HepG2 (cell line): Measurements from ENCODE around the gene OR14A2. TPM values are rescaled to one million over a fixed set of nuclear protein-coding genes. Genes with fewer than 3 reads are reported as not detected.

Source experiments
- ATAC-seq: fragments of 200-7000 bp; cut with Tn5 transposase; 3 replicates; pipeline ENCODE4 v1.9.1; 2020; ENCODE audit warnings: mild to moderate bottlenecking, moderate library complexity
- BruUV-seq: library from RNA; stranded (reverse); fragments of 400-500 nt; replicated peaks from 2 replicates; lab custom pipeline; 2021; lab: Mats Ljungman, UMichigan
- CTCF ChIA-PET: fragments of 300-600 bp; formaldehyde crosslinking; extraction: SDS; loops from one replicate; lab custom pipeline; 2021; ENCODE audit warnings: low total read pairs, inconsistent platforms, low intra/inter-chr PET ratio; lab: Yijun Ruan, JAX
- POLR2A ChIA-PET: fragments of 350-600 bp; sonication (Branson Sonifier 250); formaldehyde crosslinking; loops from one replicate; lab custom pipeline; 2020; ENCODE audit warnings: antibody characterized with exemption, inconsistent platforms; lab: Yijun Ruan, JAX
- DNase-seq: peaks from one replicate; pipeline ENCODE4 v3.0.0-alpha.2; 2015; ENCODE audit warnings: low spot score
- FAIRE-seq: peaks from 3 replicates; lab custom pipeline; 2011; peaks lifted over from hg19 to GRCh38; lab: Jason Lieb, UNC
- H2AFZ ChIP-seq: one replicate; pipeline ENCODE4 v1.6.1; 2011; ENCODE audit warnings: low read length, inconsistent platforms
- H3K27ac ChIP-seq: fragments of 300-600 bp; 3 replicates; pipeline ENCODE4 v1.8.0; 2011; ENCODE audit warnings: mixed run types, mild to moderate bottlenecking, mixed read lengths, low read length, inconsistent platforms; ENCODE audit not compliant: insufficient read depth; ENCODE audit errors: extremely low read length
- H3K27me3 ChIP-seq, 2 experiments: fragments of 200-600 bp in 1 of 2; 2 replicates in 1 of 2; 3 replicates in 1 of 2; pipeline versions ENCODE4 v1.6.0 to v1.8.0; 2011; ENCODE audit warnings: low read length in 2 of 2, mild to moderate bottlenecking in 2 of 2, moderate library complexity in 2 of 2, inconsistent platforms in 1 of 2; ENCODE audit not compliant: insufficient read depth in 2 of 2, control insufficient read depth in 1 of 2
- H3K36me3 ChIP-seq, 2 experiments: fragments of 200-600 bp in 1 of 2; replicated peaks in 1 of 2; 2 replicates in 1 of 2; 3 replicates in 1 of 2; pipeline versions ENCODE4 v1.5.1 to v1.8.0; 2011; ENCODE audit warnings: low read length in 2 of 2, inconsistent platforms in 1 of 2; ENCODE audit not compliant: insufficient read depth in 2 of 2, control insufficient read depth in 1 of 2
- H3K4me1 ChIP-seq: 2 replicates; pipeline ENCODE4 v1.5.1; 2012; ENCODE audit warnings: low read length, inconsistent platforms; ENCODE audit not compliant: insufficient read depth
- H3K4me2 ChIP-seq: 2 replicates; pipeline ENCODE4 v1.6.0; 2011; ENCODE audit warnings: low read depth, low read length, inconsistent platforms
- H3K4me3 ChIP-seq, 3 experiments: fragments of 200-600 bp in 1 of 3; sonication (generic), shearing (Covaris generic) in 1 of 3; replicated peaks in 1 of 3; 2 replicates each; pipeline ENCODE4 v1.5.1; 2011 to 2016; ENCODE audit warnings: low read length in 3 of 3, inconsistent platforms in 2 of 3, low read depth in 2 of 3, mild to moderate bottlenecking in 2 of 3, control low read depth in 1 of 3, mixed read lengths in 1 of 3; ENCODE audit not compliant: insufficient read depth in 1 of 3
- H3K79me2 ChIP-seq: one replicate; pipeline ENCODE4 v1.6.1; 2011; ENCODE audit warnings: low read length, inconsistent platforms; ENCODE audit not compliant: insufficient read depth
- H3K9ac ChIP-seq: 2 replicates; pipeline ENCODE4 v1.6.0; 2011; ENCODE audit warnings: mild to moderate bottlenecking, low read depth, low read length, inconsistent platforms; ENCODE audit not compliant: insufficient read depth
- H3K9me3 ChIP-seq: 2 replicates; pipeline ENCODE4 v1.5.1; 2012; ENCODE audit warnings: mild to moderate bottlenecking, low read length
- H4K20me1 ChIP-seq: 2 replicates; pipeline ENCODE4 v1.6.0; 2011; ENCODE audit warnings: inconsistent platforms, mild to moderate bottlenecking, low read length, moderate library complexity; ENCODE audit not compliant: insufficient read depth
- BCL6 ChIP-seq: IDR thresholded peaks from 2 replicates; pipeline ENCODE4 v1.6.1; 2016; ENCODE audit warnings: missing genetic modification reagents, missing compliant biosample characterization
- DRAP1 ChIP-seq: IDR thresholded peaks from 2 replicates; pipeline ENCODE4 v1.6.1; 2016; ENCODE audit warnings: missing genetic modification reagents, missing compliant biosample characterization
- FOXC1 ChIP-seq: sonication (generic); formaldehyde crosslinking; IDR thresholded peaks from 2 replicates; pipeline ENCODE4 v1.8.0; 2022; ENCODE audit warnings: mild to moderate bottlenecking, missing genetic modification reagents, borderline replicate concordance
- FOXO4 ChIP-seq: sonication (generic); formaldehyde crosslinking; conservative IDR thresholded peaks from 2 replicates; pipeline ENCODE4 v1.8.1; 2023; ENCODE audit warnings: missing genetic modification reagents
- HNF1A ChIP-seq, 2 experiments: sonication (generic) in 1 of 2; formaldehyde crosslinking in 1 of 2; IDR thresholded peaks; 2 replicates each; pipeline versions ENCODE4 v1.4.0 to v1.6.1; 2016 to 2020; ENCODE audit warnings: borderline replicate concordance in 1 of 2, low read depth in 1 of 2, mild to moderate bottlenecking in 1 of 2, missing genetic modification reagents in 1 of 2
- NBN ChIP-seq: fragments of 450-650 bp; conservative IDR thresholded peaks from 2 replicates; pipeline ENCODE4 v1.6.1; 2017
- NCOR1 ChIP-seq: fragments of 200-600 bp; sonication (generic); IDR thresholded peaks from 2 replicates; pipeline ENCODE4 v1.7.0; 2017; ENCODE audit warnings: antibody characterized with exemption, low read length, borderline replicate concordance
- NR0B2 ChIP-seq: sonication (generic); formaldehyde crosslinking; IDR thresholded peaks from 2 replicates; pipeline ENCODE4 v1.4.0; 2020; ENCODE audit warnings: mild to moderate bottlenecking, missing genetic modification reagents
- PTBP1 ChIP-seq: fragments of 200-400 bp; formaldehyde crosslinking; IDR thresholded peaks from 2 replicates; pipeline ENCODE4 v1.6.1; 2018; ENCODE audit warnings: low read length, low read depth; ENCODE audit not compliant: poor library complexity, severe bottlenecking
- SUZ12 ChIP-seq: fragments of 150-350 bp; IDR thresholded peaks from 2 replicates; pipeline ENCODE4 v1.6.1; 2014; ENCODE audit warnings: low read depth, low read length
- ZNF557 ChIP-seq: sonication (generic); formaldehyde crosslinking; IDR thresholded peaks from 2 replicates; pipeline ENCODE4 v1.4.0; 2020; ENCODE audit warnings: missing genetic modification reagents
- ZNF704 ChIP-seq: sonication (generic); formaldehyde crosslinking; IDR thresholded peaks from 2 replicates; pipeline ENCODE4 v1.8.1; 2023; ENCODE audit warnings: mild to moderate bottlenecking, inconsistent platforms, moderate library complexity, missing genetic modification reagents, borderline replicate concordance
- WGBS: methylation state at CpG from one replicate; pipeline ENCODE4 v1.1.6; 2017; ENCODE audit warnings: low lambda C conversion rate; 5-methylcytosine and 5-hydroxymethylcytosine counted together
- in situ Hi-C: cut with HindIII; loops from 2 replicates; pipeline ENCODE4 v1.10.0; 2017; ENCODE audit warnings: low pct_unique_long_range_greater_than_20kb; ENCODE audit not compliant: extremely low pct_ligation_motif_present
- intact Hi-C: fragments of 100-400 bp; cut with micrococcal nuclease; formaldehyde crosslinking; loops from one replicate; pipeline ENCODE4 v1.10.0; 2022; ENCODE audit not compliant: unreplicated experiment
- polyA plus RNA-seq, 8 experiments: library from polyadenylated mRNA; depleted of rRNA in 3 of 8; stranded (reverse) in 7 of 8; unstranded in 1 of 8; fragments of >200 nt; fragmentation: Illumina TruSeq in 4 of 8; extraction: Trizol in 4 of 8; gene quantifications; 2 replicates each; pipeline versions ENCODE4 v1.2.1 to v1.2.3, GENCODE V29; 2011 to 2016; ENCODE audit warnings: low read depth in 4 of 8, missing spikeins in 1 of 8, mixed read lengths in 1 of 8; ENCODE audit not compliant: insufficient read depth in 1 of 8
- total RNA-seq, 5 experiments: library from RNA; depleted of rRNA; stranded (reverse); fragments of >200 nt; fragmentation: Illumina TruSeq; extraction: Trizol; gene quantifications; 2 replicates each; pipeline ENCODE4 v1.2.3, GENCODE V29; 2016; ENCODE audit warnings: low read depth in 1 of 5

The OR14A2 gene
- total and polyA plus RNA-seq, 2 of the 13 experiments (the other 11 are each of a cell fraction or from before 2014, with no cell fraction given): not detected

GRCh38 chr1:247749870-247750269 lies 1.9 kb upstream of the OR14A2 start (continued):
- TF ChIP-seq HNF1A (IDR thresholded peaks at IDR 0.05; ENCODE audit: low read depth) (no peak), HNF1A (CRISPR knock-in tag; IDR thresholded peaks at IDR 0.05; ENCODE audit: borderline replicate concordance) (no peak), FOXC1 (CRISPR knock-in tag) (no peak)

- ATAC-seq (no peak), FAIRE-seq (no peak), DNase-seq (no peak)
- CTCF ChIA-PET: no interaction called here
- Histone ChIP-seq H3K4me2 (no peak overlapping the region), H3K4me3 (no peak overlapping the region), H3K79me2 (no peaks in the 10 kb centered on the region), H3K27me3 (no peaks in the 10 kb centered on the region), H3K9ac (no peak overlapping the region), H3K9me3 (peaks cover 82% of the 10 kb centered on the region), H4K20me1 (no peaks in the 10 kb centered on the region), H3K36me3 (no peaks in the 10 kb centered on the region), H3K27ac (no peak overlapping the region), H2AFZ (no peak overlapping the region), H3K4me1 (no peaks in the 10 kb centered on the region)
- POLR2A ChIA-PET: no interaction called here
- BruUV-seq: no TSS peak
- in situ Hi-C loops: no loop called here
- intact Hi-C loops: no loop called here
- 53% methylated on average over 7 of the region's 7 CpGs for WGBS
- TF ChIP-seq NR0B2 (no peak), ZNF557 (no peak), NBN (no peak), SUZ12 (no peak), BCL6 (CRISPR knock-in tag) (no peak), PTBP1 (no peak), DRAP1 (CRISPR knock-in tag) (no peak), ZNF704 (CRISPR knock-in tag) (no peak), FOXO4 (CRISPR knock-in tag) (no peak), NCOR1 (no peak)
Measured at GRCh38 chr1:247747616-247748015, 325 bp downstream of the OR14A2 start.
